HG02759 (cell line): ENCODE data around the gene RBBP7.

ENCODE experiments used
- ATAC-seq: cut with Tn5 transposase; IDR thresholded peaks from one replicate; pipeline ENCODE4 v1.9.1; 2021; ENCODE audit warnings: mild to moderate bottlenecking, moderate library complexity; ENCODE audit not compliant: unreplicated experiment

Gene RBBP7

GRCh38 chrX:16867947-16868346 lies 2.2 kb downstream of the RBBP7 start:
- no peak for ATAC-seq

GRCh38 chrX:16862829-16863228 lies 7.3 kb downstream of the RBBP7 start:
- ATAC-seq, result no peak

- no peak for ATAC-seq
Measured at GRCh38 chrX:16856744-16857143, 13.4 kb downstream of the RBBP7 start.

GRCh38 chrX:16856076-16856404 lies 14.1 kb downstream of the RBBP7 start:
- peak; percentile 56 for ATAC-seq

- no peak for ATAC-seq
Measured at GRCh38 chrX:16855363-16856075, 14.6 kb downstream of the RBBP7 start.

GRCh38 chrX:16853537-16853936 lies 16.6 kb downstream of the RBBP7 start:
- ATAC-seq, result no peak

GRCh38 chrX:16852617-16853179 lies 17.5 kb downstream of the RBBP7 start:
- no peak for ATAC-seq

DNA sequence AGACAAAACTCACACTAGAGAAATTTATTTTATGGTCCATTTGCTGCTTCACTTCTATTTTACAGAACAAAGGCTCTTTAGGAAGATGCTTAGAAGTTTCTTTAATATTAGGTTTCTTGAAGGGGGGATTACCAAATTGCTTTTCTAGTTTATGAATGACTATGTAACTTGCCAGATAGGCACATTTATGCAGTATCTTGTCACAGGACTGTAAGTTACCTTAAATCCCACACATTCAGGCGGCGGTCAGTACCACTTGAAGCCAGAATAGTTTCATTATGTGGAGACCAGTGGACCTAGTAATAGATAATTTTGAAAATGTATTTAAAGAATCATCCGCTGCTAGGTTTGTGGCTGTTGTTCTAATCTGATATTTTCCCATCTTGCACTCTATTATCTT lies 18.3 kb downstream of the RBBP7 start:
- ATAC-seq, result no peak

DNA sequence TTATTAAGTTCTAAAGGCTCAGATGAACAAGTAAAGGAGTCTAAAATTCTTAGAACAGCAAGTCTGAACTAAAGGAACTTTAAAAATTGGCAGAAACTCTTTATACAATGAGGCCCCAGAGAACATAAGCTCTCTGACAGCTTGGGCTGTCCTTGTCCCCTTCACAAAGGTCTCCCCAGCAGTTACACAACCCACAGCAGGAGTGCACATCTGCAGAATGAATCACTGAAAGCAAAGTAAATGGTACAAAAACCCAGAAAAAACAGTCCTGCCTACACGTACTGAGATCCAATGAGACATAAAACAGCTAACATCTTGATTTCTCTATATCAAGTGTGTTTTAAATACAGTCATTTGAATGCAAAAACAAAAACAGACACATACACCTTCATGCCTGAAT lies 18.7 kb downstream of the RBBP7 start:
- ATAC-seq, result no peak

- no peak for ATAC-seq
Measured at GRCh38 chrX:16848541-16848940, 21.6 kb downstream of the RBBP7 start.

- ATAC-seq, result no peak
Measured at GRCh38 chrX:16845686-16846085, 24.5 kb downstream of the RBBP7 start.

- ATAC-seq, result no peak
Measured at GRCh38 chrX:16843208-16843909, 26.8 kb downstream of the RBBP7 start.

DNA sequence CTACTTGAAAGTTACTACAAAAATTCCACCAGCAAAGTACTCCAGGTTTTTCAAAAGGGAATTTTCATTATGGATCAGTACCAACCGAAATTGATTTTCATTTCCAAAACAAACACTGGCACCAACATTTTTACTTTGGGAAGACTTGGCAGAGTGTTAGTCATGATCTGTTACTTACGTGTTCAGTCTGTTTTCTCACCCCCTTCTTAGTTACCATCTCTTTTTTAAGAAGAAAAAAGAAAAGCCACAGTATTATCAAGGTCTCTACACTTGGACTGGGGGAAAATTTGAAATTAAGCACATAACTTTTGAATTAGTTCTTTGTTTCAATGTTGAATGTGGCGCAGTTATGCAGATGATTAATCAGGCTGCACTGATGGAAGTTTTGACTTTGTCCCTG lies 27.5 kb downstream of the RBBP7 start:
- ATAC-seq, result no peak

- no peak for ATAC-seq
Measured at GRCh38 chrX:16839852-16840460, 30.2 kb downstream of the RBBP7 start.

DNA sequence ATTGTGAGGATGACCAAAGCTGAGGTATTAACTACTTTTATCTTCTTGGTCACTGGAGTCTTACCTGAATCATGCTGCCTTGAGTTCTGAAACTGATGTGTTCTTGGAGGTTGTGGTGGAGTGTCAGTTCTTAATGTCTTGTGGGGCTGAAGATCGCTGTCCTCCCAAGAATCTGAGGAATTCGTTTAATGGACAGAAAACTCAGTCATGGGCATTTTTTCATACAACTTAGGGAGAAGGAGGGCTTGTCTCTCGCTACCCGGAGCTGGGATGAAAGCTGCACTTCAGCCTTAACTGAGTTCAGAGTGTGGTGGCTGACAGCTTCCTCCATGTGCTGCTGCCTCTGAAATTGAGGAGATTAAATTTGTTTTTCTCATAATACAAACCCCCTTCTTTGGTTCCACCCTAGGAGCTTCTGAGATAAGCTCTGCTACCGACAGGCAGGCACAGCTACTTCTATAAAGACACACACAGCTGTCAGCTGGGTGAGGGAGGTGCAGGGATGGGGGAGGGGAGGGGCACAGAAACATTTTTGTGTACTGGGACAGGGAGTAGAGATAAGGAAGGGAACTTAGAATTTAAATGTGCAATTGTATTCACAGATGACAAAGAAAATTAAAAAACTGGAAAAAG lies 30.8 kb downstream of the RBBP7 start:
- ATAC-seq, result no peak

DNA sequence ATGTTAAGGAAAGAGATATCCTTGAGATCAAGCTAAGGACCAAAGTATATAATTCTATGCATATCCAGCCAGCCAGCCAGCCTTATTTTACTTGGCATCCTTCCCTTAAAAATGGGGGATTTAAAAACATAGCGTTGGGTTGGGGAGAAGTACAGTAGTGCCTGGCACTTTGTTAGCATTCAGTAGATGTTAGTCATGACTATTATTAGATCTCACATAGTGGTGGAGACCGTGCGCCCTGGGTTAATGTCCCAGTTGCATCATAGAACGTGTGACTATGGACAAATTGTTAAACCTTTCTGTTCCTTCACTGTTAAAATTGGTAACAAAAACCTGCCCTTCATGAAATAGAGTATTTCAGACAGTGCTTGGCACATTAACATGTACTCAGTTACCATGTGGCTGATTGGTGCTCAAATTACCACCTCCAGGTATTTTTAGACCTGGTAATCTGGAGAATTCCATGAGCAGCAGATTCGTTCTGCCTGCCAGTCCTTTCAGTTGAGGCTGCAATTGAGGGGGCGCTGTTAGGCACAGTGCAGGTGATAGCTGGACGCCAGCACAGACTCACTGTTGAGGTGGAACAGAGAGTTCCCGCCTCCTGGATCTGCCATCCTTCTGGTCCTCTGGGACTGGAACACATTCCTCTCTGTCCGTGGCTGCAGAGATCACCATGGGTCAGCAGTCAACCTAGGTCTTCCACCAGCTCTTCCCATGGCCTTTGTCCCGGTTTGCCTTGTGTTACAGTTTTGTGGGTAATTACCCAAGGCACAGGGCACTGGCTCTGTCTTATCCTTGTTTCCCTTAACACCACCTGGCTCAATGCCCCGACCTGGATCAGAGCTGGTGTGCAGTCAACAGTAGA lies 31.7 kb downstream of the RBBP7 start:
- no peak for ATAC-seq

DNA sequence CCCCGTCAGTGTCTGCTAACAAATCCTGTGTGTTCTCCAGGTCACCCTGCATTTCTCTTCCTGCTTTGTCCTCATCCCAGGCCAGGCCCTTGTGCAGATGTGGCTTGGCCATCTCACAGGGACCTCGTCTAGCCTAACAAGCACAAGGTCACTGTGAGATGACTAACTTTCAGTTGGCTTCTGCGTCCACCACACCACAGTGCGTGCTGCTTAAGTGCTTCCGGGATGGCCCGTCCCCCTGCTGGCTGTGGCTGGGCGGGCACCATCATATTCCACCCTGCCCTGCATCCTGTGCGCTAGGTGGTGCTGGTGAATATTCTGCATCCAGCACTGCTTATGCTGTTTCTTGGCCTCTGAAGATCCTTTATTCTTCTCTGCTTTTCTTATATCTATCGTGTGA lies 33.8 kb downstream of the RBBP7 start:
- no peak for ATAC-seq

DNA sequence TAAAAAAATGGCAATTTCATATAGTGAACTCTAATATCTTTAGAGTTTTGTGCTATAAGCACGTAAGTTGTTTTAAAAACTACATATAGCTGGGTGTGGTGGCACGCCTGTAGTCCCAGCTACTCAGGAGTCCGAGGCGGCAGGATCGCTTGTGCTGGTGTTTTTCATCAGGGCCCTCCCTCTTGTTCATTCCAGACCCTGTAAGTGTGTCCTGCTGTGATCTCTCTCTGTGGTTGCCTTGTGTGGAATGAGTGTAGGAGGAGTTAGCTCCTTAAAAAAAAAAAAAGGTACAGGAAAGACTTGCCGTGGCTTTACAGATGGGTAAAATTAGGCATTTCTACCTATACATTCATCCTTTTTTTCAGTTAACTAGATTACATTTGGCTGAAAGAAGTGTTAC lies 35.4 kb downstream of the RBBP7 start:
- ATAC-seq, result no peak

GRCh38 chrX:16832301-16832700 lies 37.9 kb downstream of the RBBP7 start:
- no peak for ATAC-seq

- ATAC-seq, result no peak
Measured at GRCh38 chrX:16828124-16828908, 41.8 kb downstream of the RBBP7 start.
